ENCODE measurements around the gene EPB41L4B. TPM values are rescaled to one million over a fixed set of nuclear protein-coding genes. Genes with fewer than 3 reads are reported as not detected.

Gene EPB41L4B
- total RNA-seq, 4 donors from 2014 or later = under 0.01 to 3.9 (median 1.5) TPM

- no peak overlapping the region for H3K4me3 ChIP-seq
- H3K9me3 ChIP-seq = no peaks in the 10 kb centered on the region
- H3K27me3 ChIP-seq = no peaks in the 10 kb centered on the region
- intact Hi-C loops (cut with DNase I; ENCODE audit: low total_unique reads) = no loop called here
- no peak overlapping the region for H3K27ac ChIP-seq
- H3K4me1 ChIP-seq = no peaks in the 10 kb centered on the region
- no peak for TF ChIP-seq POLR2A (IDR thresholded peaks at IDR 0.05)
- TF ChIP-seq CTCF (IDR thresholded peaks at IDR 0.05) = no peak
- DNase-seq = no peak
- no peaks in the 10 kb centered on the region for H3K36me3 ChIP-seq
These were observed 197.9 kb downstream of the EPB41L4B start for GRCh38 chr9:109122726-109123621.

Small RNA genes lying within 50 kb of the gene (small RNA-seq; reads per million reads assigned to genes)
- not detected for gene RF00019
- not detected for gene RNU6-984P

Other genes starting within 250 kb of the EPB41L4B start
- gene TMEM245, start 201.1 kb downstream of the EPB41L4B start, total RNA-seq = 10 to 100 TPM; 59.7 to 80.0 (median 76.0) TPM
- gene FRRS1L, start 153.8 kb downstream of the EPB41L4B start, total RNA-seq = 10 to 100 TPM in 2 of 4 donors, 1 to 10 TPM in 1, under 1 TPM in 1; under 0.01 to 10.9 (median 10.1) TPM
- gene PTPN3, start 177.2 kb upstream of the EPB41L4B start, total RNA-seq = 1 to 10 TPM in 3 of 4 donors, under 1 TPM in 1; 0.29 to 5.5 (median 2.1) TPM